ENCODE data around the gene CLPSL1.

CLPSL1 gene

GRCh38 chr6:35804996-35805736 lies 24.3 kb downstream of the CLPSL1 start, which contains the start of gene LHFPL5:
Gene LHFPL5 (plus strand): TSS chr6:35805352. CDS start chr6:35805671, 319 bp downstream.
- TF ChIP-seq POLR2AphosphoS5 (IDR thresholded peaks at IDR 0.05; ENCODE audit: low read depth, low read length) = no peak
- no peak for TF ChIP-seq TAF1 (IDR thresholded peaks at IDR 0.05; ENCODE audit: borderline replicate concordance, low read depth, low read length)
- no peak for TF ChIP-seq POLR2A (IDR thresholded peaks at IDR 0.05; ENCODE audit: low read depth, low read length)
- FAIRE-seq = no peak
- peak; percentile 76 for DNase-seq (ENCODE audit: insufficient read length)

- no peak for FAIRE-seq
- TF ChIP-seq TAF1 (IDR thresholded peaks at IDR 0.05; ENCODE audit: borderline replicate concordance, low read depth, low read length) (no peak), POLR2AphosphoS5 (IDR thresholded peaks at IDR 0.05; ENCODE audit: low read depth, low read length) (no peak), POLR2A (IDR thresholded peaks at IDR 0.05; ENCODE audit: low read depth, low read length) (no peak)
- DNase-seq (ENCODE audit: insufficient read length) = no peak
Measured at GRCh38 chr6:35808688-35809087, 27.9 kb downstream of the CLPSL1 start.

- FAIRE-seq = no peak
- TF ChIP-seq POLR2A (IDR thresholded peaks at IDR 0.05; ENCODE audit: low read depth, low read length) = no peak
- TF ChIP-seq POLR2AphosphoS5 (IDR thresholded peaks at IDR 0.05; ENCODE audit: low read depth, low read length) = no peak
- no peak for TF ChIP-seq TAF1 (IDR thresholded peaks at IDR 0.05; ENCODE audit: borderline replicate concordance, low read depth, low read length)
- DNase-seq (ENCODE audit: insufficient read length) = no peak
Measured at GRCh38 chr6:35809809-35810208, 29.0 kb downstream of the CLPSL1 start.

DNA sequence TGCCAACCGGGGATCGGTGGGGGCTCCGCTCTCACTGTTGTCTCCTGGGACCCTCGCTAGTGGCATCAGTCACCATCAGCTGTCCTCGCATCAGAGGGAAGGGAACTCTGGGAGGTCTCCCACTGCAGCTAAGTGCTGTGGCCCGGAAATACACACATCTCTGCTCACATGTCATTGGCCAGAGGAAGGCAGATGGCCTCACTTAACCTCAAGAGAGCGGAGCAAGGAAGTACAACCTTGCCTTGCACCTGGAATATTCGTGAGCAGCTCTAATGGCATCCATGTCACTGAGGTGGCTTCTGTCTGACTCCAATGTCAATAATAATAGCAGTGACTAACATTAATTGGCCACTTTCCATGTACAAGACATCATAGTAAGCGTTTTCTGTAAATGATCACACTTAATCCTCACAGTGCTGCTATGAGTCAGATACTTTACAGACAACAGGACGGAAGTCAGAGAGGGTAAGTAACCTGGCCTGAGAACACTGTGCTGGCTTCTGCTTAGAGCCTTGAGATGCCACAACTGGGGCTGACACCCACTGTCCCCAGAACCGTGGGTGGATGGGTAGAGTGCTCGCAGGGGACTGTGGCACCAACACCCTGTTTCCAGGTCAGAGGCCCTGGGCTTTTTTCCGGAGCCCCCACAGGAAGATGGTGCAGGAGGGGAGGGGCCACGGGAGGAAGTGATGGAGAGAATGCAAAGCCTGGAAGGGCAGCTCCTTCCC lies 30.3 kb downstream of the CLPSL1 start:
- no peak for DNase-seq (ENCODE audit: insufficient read length)
- TF ChIP-seq TAF1 (IDR thresholded peaks at IDR 0.05; ENCODE audit: borderline replicate concordance, low read depth, low read length) (no peak), POLR2AphosphoS5 (IDR thresholded peaks at IDR 0.05; ENCODE audit: low read depth, low read length) (no peak), POLR2A (IDR thresholded peaks at IDR 0.05; ENCODE audit: low read depth, low read length) (no peak)
- FAIRE-seq = no peak

DNA sequence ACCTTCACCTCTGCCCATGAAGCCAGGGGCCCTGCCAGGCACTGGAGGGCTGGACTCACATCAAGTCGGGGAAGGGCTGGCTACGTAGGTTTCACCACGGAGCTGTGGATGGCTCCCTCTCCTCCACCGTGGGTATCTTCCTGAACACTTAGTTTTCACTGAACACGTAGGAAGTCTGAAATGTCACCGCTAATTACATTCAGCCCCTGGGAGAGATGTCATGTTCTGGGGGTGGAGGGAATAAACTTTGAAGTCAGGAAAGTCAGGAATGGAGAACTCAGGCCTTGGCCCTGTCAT lies 30.8 kb downstream of the CLPSL1 start:
- FAIRE-seq = no peak
- DNase-seq (ENCODE audit: insufficient read length) = no peak
- TF ChIP-seq POLR2A (IDR thresholded peaks at IDR 0.05; ENCODE audit: low read depth, low read length) = no peak
- TF ChIP-seq POLR2AphosphoS5 (IDR thresholded peaks at IDR 0.05; ENCODE audit: low read depth, low read length) = no peak
- TF ChIP-seq TAF1 (IDR thresholded peaks at IDR 0.05; ENCODE audit: borderline replicate concordance, low read depth, low read length) = no peak

DNA sequence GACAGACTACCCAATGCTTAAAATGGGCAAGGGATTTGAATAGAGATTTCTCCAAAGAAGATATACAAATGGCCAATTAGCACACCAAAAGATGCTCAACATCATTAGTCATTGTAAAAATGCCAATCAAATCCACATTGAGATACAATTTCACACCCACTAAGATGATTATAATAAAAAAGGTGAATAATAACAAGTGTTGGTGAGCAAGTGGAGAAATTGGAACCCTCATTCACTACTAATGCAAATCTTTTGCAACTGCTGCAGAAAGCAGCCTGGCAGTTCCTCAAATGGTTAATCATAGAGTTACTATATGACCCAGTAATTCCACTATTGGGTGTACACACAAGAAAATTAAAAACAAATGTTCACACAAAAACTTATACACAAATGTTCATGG lies 36.7 kb downstream of the CLPSL1 start:
- DNase-seq (ENCODE audit: insufficient read length) (no peak), FAIRE-seq (no peak)
- TF ChIP-seq POLR2AphosphoS5 (IDR thresholded peaks at IDR 0.05; ENCODE audit: low read depth, low read length) = no peak
- no peak for TF ChIP-seq TAF1 (IDR thresholded peaks at IDR 0.05; ENCODE audit: borderline replicate concordance, low read depth, low read length)
- no peak for TF ChIP-seq POLR2A (IDR thresholded peaks at IDR 0.05; ENCODE audit: low read depth, low read length)

- no peak for DNase-seq (ENCODE audit: insufficient read length)
- no peak for TF ChIP-seq POLR2AphosphoS5 (IDR thresholded peaks at IDR 0.05; ENCODE audit: low read depth, low read length)
- TF ChIP-seq POLR2A (IDR thresholded peaks at IDR 0.05; ENCODE audit: low read depth, low read length) = no peak
- TF ChIP-seq TAF1 (IDR thresholded peaks at IDR 0.05; ENCODE audit: borderline replicate concordance, low read depth, low read length) = no peak
- FAIRE-seq = no peak
Measured at GRCh38 chr6:35823601-35824000, 42.8 kb downstream of the CLPSL1 start.

- DNase-seq (ENCODE audit: insufficient read length) (no peak), FAIRE-seq (no peak)
- TF ChIP-seq POLR2A (IDR thresholded peaks at IDR 0.05; ENCODE audit: low read depth, low read length) (no peak), POLR2AphosphoS5 (IDR thresholded peaks at IDR 0.05; ENCODE audit: low read depth, low read length) (no peak), TAF1 (IDR thresholded peaks at IDR 0.05; ENCODE audit: borderline replicate concordance, low read depth, low read length) (no peak)
Measured at GRCh38 chr6:35824552-35825192, 43.9 kb downstream of the CLPSL1 start.

- TF ChIP-seq TAF1 (IDR thresholded peaks at IDR 0.05; ENCODE audit: borderline replicate concordance, low read depth, low read length) (no peak), POLR2AphosphoS5 (IDR thresholded peaks at IDR 0.05; ENCODE audit: low read depth, low read length) (no peak), POLR2A (IDR thresholded peaks at IDR 0.05; ENCODE audit: low read depth, low read length) (no peak)
- FAIRE-seq (no peak), DNase-seq (ENCODE audit: insufficient read length) (no peak)
Measured at GRCh38 chr6:35829306-35829705, 48.5 kb downstream of the CLPSL1 start.

DNA sequence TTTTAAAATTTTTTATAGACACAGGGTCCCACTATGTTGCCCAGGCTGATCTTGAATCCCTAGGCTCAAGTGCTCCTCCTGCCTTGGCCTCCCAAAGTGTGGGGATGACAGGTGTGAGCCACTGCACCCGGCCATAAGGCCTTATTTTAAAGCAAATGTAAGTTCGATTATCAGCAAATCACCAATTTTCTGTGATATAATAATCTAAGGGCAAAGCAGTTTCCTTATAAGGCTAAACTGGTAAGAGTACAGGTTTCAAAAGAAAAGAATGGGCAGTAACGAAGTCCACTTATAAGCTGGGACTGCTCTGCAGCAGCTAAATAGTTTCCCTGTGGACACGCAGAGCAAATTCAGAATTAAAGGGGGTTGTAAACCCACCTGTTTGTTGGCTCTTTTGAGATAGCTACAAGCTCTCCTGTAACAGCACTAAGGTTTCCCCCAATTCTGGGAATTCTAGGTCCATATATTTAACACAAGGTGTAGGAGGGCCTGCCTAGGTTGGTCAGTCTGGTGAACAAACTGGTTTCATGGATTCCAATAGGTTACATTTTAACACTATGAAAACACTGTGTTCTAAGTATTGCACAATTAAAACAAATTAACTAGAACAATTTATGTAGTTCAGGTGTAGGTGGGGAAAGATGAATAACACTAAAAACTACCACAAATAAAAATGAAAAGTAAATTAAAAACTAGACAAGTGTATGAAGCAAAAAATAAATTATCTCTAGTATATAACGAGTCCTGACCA lies 50.6 kb downstream of the CLPSL1 start:
- DNase-seq (ENCODE audit: insufficient read length) = no peak
- no peak for FAIRE-seq
- no peak for TF ChIP-seq POLR2A (IDR thresholded peaks at IDR 0.05; ENCODE audit: low read depth, low read length)
- TF ChIP-seq POLR2AphosphoS5 (IDR thresholded peaks at IDR 0.05; ENCODE audit: low read depth, low read length) = no peak
- no peak for TF ChIP-seq TAF1 (IDR thresholded peaks at IDR 0.05; ENCODE audit: borderline replicate concordance, low read depth, low read length)

- DNase-seq (ENCODE audit: insufficient read length) = no peak
- FAIRE-seq = no peak
- TF ChIP-seq POLR2AphosphoS5 (IDR thresholded peaks at IDR 0.05; ENCODE audit: low read depth, low read length) (no peak), TAF1 (IDR thresholded peaks at IDR 0.05; ENCODE audit: borderline replicate concordance, low read depth, low read length) (no peak), POLR2A (IDR thresholded peaks at IDR 0.05; ENCODE audit: low read depth, low read length) (no peak)
Measured at GRCh38 chr6:35833536-35833935, 52.7 kb downstream of the CLPSL1 start.

All from GM12892 (cell line).